Measurements from ENCODE around the gene UBA5. TPM values are rescaled to one million over a fixed set of nuclear protein-coding genes. Genes with fewer than 3 reads are reported as not detected.

Gene UBA5
- total and polyA plus RNA-seq, 2 of the 13 experiments (the other 11 are each of a cell fraction or from before 2014, with no cell fraction given): 30.2 to 46.8 TPM

GRCh38 chr3:132660052-132660810 is at the start of gene UBA5 (continued):
- 0 out of 2 replicates have a peak, but pooled peaks have one; percentile 12 for TF ChIP-seq ZNF281 (CRISPR knock-in tag; IDR thresholded peaks at IDR 0.05; ENCODE audit: borderline replicate concordance)
- 0 out of 2 replicates have a peak, but pooled peaks have one; percentile 25 for TF ChIP-seq ZNF136 (CRISPR knock-in tag; IDR thresholded peaks at IDR 0.05; ENCODE audit: low read depth)
- no peak for TF ChIP-seq ZBTB33 (CRISPR knock-in tag; IDR thresholded peaks at IDR 0.05)
- TF ChIP-seq AGO2 (optimal IDR thresholded peaks at IDR 0.05; ENCODE audit: low read depth, low read length): peak; percentile 68
- no peak for TF ChIP-seq MAF1 (CRISPR knock-in tag; IDR thresholded peaks at IDR 0.05; ENCODE audit: borderline replicate concordance)
- 0 out of 2 replicates have a peak, but pooled peaks have one; percentile 35 for TF ChIP-seq CSRNP1 (CRISPR knock-in tag; IDR thresholded peaks at IDR 0.05)
- TF ChIP-seq SP1 (IDR thresholded peaks at IDR 0.05): no peak
- no peak for TF ChIP-seq SP1 (CRISPR knock-in tag; IDR thresholded peaks at IDR 0.05)
- peak; percentile 55; the same call in 1 of the 2 replicates for TF ChIP-seq SATB2 (CRISPR knock-in tag; IDR thresholded peaks at IDR 0.05)
- no peak for TF ChIP-seq PITX1 (CRISPR knock-in tag; IDR thresholded peaks at IDR 0.05)
- TF ChIP-seq MED13 (CRISPR knock-in tag; IDR thresholded peaks at IDR 0.05): peak; percentile 86; the same call in 1 of the 2 replicates
- peak; percentile 49; the same call in 1 of the 2 replicates for TF ChIP-seq ZNF564 (CRISPR knock-in tag; IDR thresholded peaks at IDR 0.05)
- no peak for TF ChIP-seq E2F5 (CRISPR knock-in tag; conservative IDR thresholded peaks at IDR 0.05)
- TF ChIP-seq UBTF (CRISPR knock-in tag; IDR thresholded peaks at IDR 0.05): peak; percentile 94
- peak; percentile 49 for TF ChIP-seq HNRNPLL (IDR thresholded peaks at IDR 0.05; ENCODE audit: low read depth, low read length, poor library complexity, severe bottlenecking)
- TF ChIP-seq ZBTB14 (CRISPR knock-in tag; IDR thresholded peaks at IDR 0.05): no peak
- TF ChIP-seq FOXJ3 (CRISPR knock-in tag; IDR thresholded peaks at IDR 0.05; ENCODE audit: borderline replicate concordance): no peak

All from HepG2 (cell line).